NT2/D1 (cell line): ENCODE results near the gene ARHGAP12.

Source experiments
- SUZ12 ChIP-seq: IDR thresholded peaks from 2 replicates; pipeline ENCODE4 v1.6.1; 2011; ENCODE audit not compliant: insufficient read length, insufficient read depth; ENCODE audit errors: extremely low read depth
- ZNF274 ChIP-seq: IDR thresholded peaks from 2 replicates; pipeline ENCODE4 v1.6.1; 2011; ENCODE audit warnings: mild to moderate bottlenecking, low read depth, low read length

DNA sequence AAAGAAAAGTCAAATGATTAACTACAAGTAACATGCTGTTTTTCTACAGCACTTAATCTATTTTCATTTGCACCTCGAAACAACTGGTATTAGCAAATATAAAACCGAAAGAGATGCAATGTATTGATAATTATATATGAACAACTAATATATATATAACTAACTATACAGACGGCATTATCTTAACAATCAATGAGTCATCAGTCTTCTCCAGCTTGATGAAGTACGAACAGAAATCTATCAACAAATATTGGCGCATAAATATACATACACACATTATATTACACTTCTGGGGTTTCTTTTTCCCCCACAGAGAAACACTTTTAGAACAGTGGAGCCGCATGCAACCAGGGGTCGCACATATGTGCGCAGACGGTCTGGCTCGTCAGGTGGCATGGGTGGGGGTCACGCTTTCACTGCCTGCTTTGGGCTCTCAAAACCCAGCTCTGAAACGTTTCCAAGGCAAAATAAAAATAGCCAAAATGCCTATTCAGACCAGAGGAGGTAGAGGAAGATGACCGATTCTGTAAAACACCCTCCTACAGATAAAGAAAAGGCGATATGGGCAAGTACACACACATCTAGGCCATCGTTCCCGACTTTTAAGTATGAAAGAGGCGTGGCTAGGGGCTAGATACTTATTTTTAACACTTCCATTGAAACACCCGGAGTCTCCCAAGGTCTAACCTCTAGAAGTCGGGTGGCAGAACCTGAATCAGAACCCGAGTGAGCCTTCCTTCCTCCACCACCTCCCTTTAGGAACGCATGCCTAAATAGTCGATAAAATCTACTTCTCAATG lies 1.7 kb downstream of the ARHGAP12 start:
- TF ChIP-seq SUZ12 = no peak
- no peak for TF ChIP-seq ZNF274
